Astrocyte of the spinal cord (primary cell): ENCODE data around the gene RACK1.
A peak's percentile ranks its signal among the peaks of the same experiment; 100 is the strongest.

Source experiments
- DNase-seq: peaks from one replicate; pipeline ENCODE4 v3.0.0; 2011; ENCODE audit warnings: low read depth, low spot score
- H3K4me3 ChIP-seq: 2 replicates; pipeline ENCODE4 v1.5.1; 2011; ENCODE audit warnings: low read depth, mild to moderate bottlenecking, low read length, moderate library complexity
- in situ Hi-C: cut with HindIII; loops from 2 replicates; pipeline ENCODE4 v1.10.0; 2017; ENCODE audit warnings: low sequenced_read_pairs
- TF ChIP-seq, protein P1 (sequence below): IDR thresholded peaks from 2 replicates; pipeline ENCODE4 v1.5.1; 2012; ENCODE audit warnings: low read depth, mild to moderate bottlenecking, low read length, inconsistent platforms

Gene RACK1

DNA sequence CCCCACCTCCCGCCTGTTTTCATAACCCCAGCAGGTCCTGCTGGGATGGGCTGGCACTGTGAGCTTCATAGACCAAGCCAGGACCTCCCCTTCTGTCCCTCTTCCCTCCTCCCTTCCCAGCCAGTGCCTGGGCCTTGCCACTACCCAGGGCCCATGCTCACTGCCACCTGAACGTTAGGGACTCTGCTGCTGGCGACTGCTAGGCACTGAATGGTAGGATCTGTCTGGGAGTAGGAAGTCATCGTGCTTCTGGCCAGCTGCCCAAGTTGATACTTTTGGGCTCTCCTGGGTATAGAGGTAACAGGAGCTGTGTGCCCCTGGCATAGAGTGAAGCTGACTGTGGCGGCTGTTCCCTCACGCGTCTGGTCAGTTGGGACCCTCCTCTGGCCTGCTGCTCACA lies 12.3 kb downstream of the RACK1 start:
- H3K4me3 ChIP-seq: no peak overlapping the region
- TF ChIP-seq, protein P1, sequence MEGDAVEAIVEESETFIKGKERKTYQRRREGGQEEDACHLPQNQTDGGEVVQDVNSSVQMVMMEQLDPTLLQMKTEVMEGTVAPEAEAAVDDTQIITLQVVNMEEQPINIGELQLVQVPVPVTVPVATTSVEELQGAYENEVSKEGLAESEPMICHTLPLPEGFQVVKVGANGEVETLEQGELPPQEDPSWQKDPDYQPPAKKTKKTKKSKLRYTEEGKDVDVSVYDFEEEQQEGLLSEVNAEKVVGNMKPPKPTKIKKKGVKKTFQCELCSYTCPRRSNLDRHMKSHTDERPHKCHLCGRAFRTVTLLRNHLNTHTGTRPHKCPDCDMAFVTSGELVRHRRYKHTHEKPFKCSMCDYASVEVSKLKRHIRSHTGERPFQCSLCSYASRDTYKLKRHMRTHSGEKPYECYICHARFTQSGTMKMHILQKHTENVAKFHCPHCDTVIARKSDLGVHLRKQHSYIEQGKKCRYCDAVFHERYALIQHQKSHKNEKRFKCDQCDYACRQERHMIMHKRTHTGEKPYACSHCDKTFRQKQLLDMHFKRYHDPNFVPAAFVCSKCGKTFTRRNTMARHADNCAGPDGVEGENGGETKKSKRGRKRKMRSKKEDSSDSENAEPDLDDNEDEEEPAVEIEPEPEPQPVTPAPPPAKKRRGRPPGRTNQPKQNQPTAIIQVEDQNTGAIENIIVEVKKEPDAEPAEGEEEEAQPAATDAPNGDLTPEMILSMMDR: no peak
- DNase-seq: no peak
- in situ Hi-C loops: no loop called here

DNA sequence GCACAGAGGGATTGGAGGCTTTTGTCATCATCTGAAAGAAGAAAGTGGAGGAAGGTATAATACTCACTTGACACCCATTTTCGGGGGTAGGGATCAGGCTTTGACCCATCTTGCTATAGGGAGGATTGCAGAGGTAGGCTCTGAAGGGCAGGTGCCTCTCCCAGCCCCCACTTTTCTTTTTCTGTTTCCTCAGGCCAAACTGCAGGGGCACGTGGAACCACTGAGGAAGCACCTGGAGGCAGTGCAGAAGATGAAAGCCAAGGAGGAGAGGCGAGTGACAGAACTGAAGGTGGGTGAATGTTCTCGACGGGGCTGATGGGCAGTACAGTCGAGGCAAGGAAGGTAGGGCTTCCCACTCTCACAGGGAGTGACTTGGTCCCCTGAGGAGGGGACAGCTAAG lies 13.2 kb downstream of the RACK1 start:
- no peak overlapping the region for H3K4me3 ChIP-seq
- TF ChIP-seq, protein P1: no peak
- no peak for DNase-seq
- in situ Hi-C loops: no loop called here

DNA sequence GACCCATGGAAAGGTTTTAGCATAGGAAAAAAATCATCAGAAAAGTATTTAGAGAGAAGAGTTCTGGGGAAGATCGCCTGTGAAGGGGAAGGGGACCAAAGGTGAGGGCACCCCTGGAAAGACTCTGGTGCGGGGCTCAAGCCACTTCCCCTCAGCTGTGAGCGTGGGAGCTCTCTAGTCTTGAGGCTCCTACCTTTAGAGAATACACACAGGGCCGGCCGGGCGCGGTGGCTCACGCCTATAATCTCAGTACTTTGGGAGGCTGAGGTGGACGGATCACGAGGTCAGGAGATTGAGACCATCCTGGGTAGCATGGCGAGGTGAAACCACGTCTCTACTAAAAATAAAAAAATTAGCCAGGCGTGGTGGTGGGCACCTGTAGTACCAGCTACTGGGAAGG lies 13.7 kb downstream of the RACK1 start:
- TF ChIP-seq, protein P1: no peak
- in situ Hi-C loops: no loop called here
- no peak for DNase-seq
- H3K4me3 ChIP-seq: no peak overlapping the region

DNA sequence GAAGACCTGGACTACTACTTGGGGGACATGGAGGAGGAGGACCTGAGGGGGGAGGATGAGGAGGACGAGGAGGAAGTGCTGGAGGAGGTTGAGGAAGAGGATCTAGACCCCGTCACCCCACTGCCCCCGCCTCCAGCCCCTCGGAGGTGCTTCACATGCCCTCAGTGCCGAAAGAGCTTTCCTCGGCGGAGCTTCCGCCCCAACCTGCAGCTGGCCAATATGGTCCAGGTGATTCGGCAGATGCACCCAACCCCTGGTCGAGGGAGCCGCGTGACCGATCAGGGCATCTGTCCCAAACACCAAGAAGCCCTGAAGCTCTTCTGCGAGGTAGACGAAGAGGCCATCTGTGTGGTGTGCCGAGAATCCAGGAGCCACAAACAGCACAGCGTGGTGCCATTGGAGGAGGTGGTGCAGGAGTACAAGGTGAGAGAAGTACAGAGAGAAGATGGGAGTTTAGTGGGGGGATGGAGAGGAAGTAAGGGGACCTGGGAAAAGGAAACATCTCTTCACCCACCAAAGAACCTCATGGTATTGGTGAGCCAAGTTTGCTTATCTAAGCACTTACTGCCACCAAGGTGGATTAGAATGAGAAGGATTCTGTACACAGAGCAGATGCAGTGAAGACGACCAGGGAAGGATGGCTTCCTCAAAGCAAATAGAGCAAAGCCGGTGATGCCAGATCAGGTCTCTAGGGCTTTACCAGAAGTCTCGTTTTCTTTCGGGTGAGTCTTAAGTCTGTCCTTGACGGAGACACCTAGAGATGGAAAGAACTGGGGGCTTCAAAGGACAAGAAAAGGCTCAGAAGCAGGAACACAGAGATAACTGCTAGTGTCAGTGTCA lies 19.1 kb downstream of the RACK1 start:
- TF ChIP-seq, protein P1: no peak
- no peak for DNase-seq
- H3K4me3 ChIP-seq: peak overlapping the region; percentile 83
- in situ Hi-C loops: no loop called here

DNA sequence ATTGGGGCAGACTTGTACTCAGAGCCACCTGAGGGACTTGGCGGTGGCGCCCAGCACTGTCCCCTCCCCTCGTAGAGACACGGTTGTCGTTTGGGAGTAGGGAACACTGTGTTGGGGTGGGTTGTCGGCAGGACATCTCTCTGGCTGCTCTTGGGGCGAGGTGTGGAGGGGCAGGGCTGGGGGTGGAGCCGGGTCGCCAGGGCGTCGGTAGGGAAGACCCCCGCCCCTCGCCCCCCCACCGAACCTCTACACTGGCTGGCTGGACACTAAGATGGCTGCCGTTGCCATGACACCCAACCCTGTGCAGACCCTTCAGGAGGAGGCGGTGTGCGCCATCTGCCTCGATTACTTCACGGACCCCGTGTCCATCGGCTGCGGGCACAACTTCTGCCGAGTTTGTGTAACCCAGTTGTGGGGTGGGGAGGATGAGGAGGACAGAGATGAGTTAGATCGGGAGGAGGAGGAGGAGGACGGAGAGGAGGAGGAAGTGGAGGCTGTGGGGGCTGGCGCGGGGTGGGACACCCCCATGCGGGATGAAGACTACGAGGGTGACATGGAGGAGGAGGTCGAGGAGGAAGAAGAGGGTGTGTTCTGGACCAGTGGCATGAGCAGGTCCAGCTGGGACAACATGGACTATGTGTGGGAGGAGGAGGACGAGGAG lies 19.8 kb downstream of the RACK1 start:
- TF ChIP-seq, protein P1: no peak
- H3K4me3 ChIP-seq: peak overlapping the region; percentile 83
- no peak for DNase-seq
- in situ Hi-C loops: no loop called here

DNA sequence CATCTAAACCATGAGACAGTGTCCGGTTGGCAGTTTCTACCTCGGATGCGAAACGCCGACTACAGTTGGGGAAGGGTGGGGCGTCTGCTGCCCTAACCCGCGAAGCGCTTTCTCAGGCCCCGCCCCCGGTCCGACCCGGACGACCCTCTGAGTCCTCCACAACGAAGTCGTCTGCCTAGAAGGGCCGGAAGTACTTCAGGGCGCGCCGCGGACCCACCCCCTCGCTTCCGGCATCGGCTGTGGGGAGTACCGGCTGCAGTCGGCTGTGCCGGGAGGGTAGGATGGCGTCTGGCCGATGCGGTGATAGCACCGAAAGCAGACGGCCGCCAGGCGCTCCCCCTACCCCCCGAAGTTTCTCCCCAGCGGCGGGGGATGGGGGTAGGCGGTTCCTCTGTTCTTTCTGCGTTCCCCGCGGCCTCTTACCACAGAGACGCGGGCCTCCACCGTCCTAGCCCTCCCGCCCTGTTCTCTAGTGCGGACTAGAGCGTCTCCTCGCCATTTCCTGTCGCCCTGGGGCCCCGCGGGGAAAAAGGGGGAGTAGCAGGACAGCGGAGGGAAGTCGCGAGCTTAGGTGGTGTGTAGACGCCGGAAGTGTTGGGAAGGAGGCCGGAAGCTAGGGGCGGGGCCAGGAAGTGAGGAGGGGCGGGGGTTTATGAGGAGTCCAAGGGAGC lies 20.5 kb downstream of the RACK1 start, which contains the start of gene TRIM41:
TSS of gene TRIM41 (plus strand) at position 224 of the 671 bp plus-strand sequence. CDS start 719 bp downstream, outside the sequence.
- TF ChIP-seq, protein P1: peak; percentile 18
- peak; percentile 99 for DNase-seq
- H3K4me3 ChIP-seq: peak within 1 kb of the TSS; percentile 83
- in situ Hi-C loops: no loop called here
